Hematopoietic multipotent progenitor cell (in vitro differentiated cells): Measurements from ENCODE around the gene TRPC4. TPM values are rescaled to one million over a fixed set of nuclear protein-coding genes. Genes with fewer than 3 reads are reported as not detected.
"Not testable (repeated sequence)": the region's sequence is repeated elsewhere in the genome, so short reads cannot be mapped to it uniquely, and the experiment has no call there.

Experiments used
- DNase-seq, 3 donors: peaks; one replicate each; pipeline ENCODE4 v3.0.0-alpha.2; 2011 to 2015; ENCODE audit warnings: low read depth in 2 of 3, low spot score in 2 of 3
- total RNA-seq: library from RNA; depleted of rRNA; stranded (reverse); fragments of >200 nt; gene quantifications from one replicate; pipeline ENCODE4 v1.2.3, GENCODE V29; 2012

Gene TRPC4
- total RNA-seq, 1 donor, result under 0.01 TPM

- no peak for DNase-seq
Measured at GRCh38 chr13:37835392-37835791, 34.2 kb downstream of the TRPC4 start.

- no peak for DNase-seq
Measured at GRCh38 chr13:37833411-37833810, 36.2 kb downstream of the TRPC4 start.

- DNase-seq, result no peak
Measured at GRCh38 chr13:37816276-37816675, 53.3 kb downstream of the TRPC4 start.

GRCh38 chr13:37811441-37811840 lies 58.1 kb downstream of the TRPC4 start:
- no peak for DNase-seq

GRCh38 chr13:37806666-37807065 lies 62.9 kb downstream of the TRPC4 start:
- no peak for DNase-seq

- no peak for DNase-seq
Measured at GRCh38 chr13:37797631-37798030, 71.9 kb downstream of the TRPC4 start.

GRCh38 chr13:37796795-37797194 lies 72.8 kb downstream of the TRPC4 start:
- DNase-seq, result not testable (repeated sequence)

- DNase-seq, result no peak
Measured at GRCh38 chr13:37795326-37795725, 74.2 kb downstream of the TRPC4 start.

- no peak for DNase-seq
Measured at GRCh38 chr13:37791699-37792098, 77.9 kb downstream of the TRPC4 start.

- no peak for DNase-seq
Measured at GRCh38 chr13:37788346-37788745, 81.2 kb downstream of the TRPC4 start.

GRCh38 chr13:37777676-37778075 lies 91.9 kb downstream of the TRPC4 start:
- no peak for DNase-seq

GRCh38 chr13:37775871-37776270 lies 93.7 kb downstream of the TRPC4 start:
- DNase-seq, result no peak

GRCh38 chr13:37772644-37773043 lies 96.9 kb downstream of the TRPC4 start:
- DNase-seq, result no peak

GRCh38 chr13:37769545-37769944 lies 100.0 kb downstream of the TRPC4 start:
- no peak for DNase-seq

- DNase-seq, result peak in 1 of 3 donors; percentile 4
Measured at GRCh38 chr13:37769078-37769477, 100.5 kb downstream of the TRPC4 start.

- no peak for DNase-seq
Measured at GRCh38 chr13:37766502-37766901, 103.1 kb downstream of the TRPC4 start.

- no peak for DNase-seq
Measured at GRCh38 chr13:37755349-37755748, 114.2 kb downstream of the TRPC4 start.

GRCh38 chr13:37753776-37754175 lies 115.8 kb downstream of the TRPC4 start:
- DNase-seq, result no peak

GRCh38 chr13:37752146-37752545 lies 117.4 kb downstream of the TRPC4 start:
- no peak for DNase-seq

GRCh38 chr13:37751025-37751424 lies 118.5 kb downstream of the TRPC4 start:
- no peak for DNase-seq

GRCh38 chr13:37748913-37749312 lies 120.7 kb downstream of the TRPC4 start:
- no peak for DNase-seq

- no peak for DNase-seq
Measured at GRCh38 chr13:37747071-37747612, 122.4 kb downstream of the TRPC4 start.

GRCh38 chr13:37741536-37741935 lies 128.0 kb downstream of the TRPC4 start:
- no peak for DNase-seq
